PC-9 (cell line): ENCODE data around the gene SMAD5. TPM values are rescaled to one million over a fixed set of nuclear protein-coding genes. Genes with fewer than 3 reads are reported as not detected.

Experiments used
- BruUV-seq: library from RNA; stranded (reverse); fragments of 400-500 nt; replicated peaks from 2 replicates; lab custom pipeline; 2021; lab: Mats Ljungman, UMichigan
- CTCF ChIA-PET: fragments of 300-600 bp; sonication (Branson Sonifier 250); formaldehyde crosslinking; loops from one replicate; lab custom pipeline; 2022; ENCODE audit warnings: antibody characterized with exemption; lab: Charles Lee
- POLR2A ChIA-PET: fragments of 300-600 bp; sonication (Branson Sonifier 250); formaldehyde crosslinking; loops from one replicate; lab custom pipeline; 2022; ENCODE audit warnings: antibody characterized with exemption; ENCODE audit not compliant: unreplicated experiment; lab: Charles Lee
- DNase-seq, 2 experiments: peaks; one replicate each; pipeline versions ENCODE4 v3.0.0 to v3.0.0-alpha.2; 2015 to 2022; ENCODE audit warnings: mixed read lengths in 1 of 2
- H2AFZ ChIP-seq: fragments of 200-600 bp; sonication (generic); 2 replicates; pipeline ENCODE4 v1.8.1; 2017; ENCODE audit warnings: antibody characterized with exemption
- H3F3A ChIP-seq: fragments of 200-600 bp; sonication (generic); 2 replicates; pipeline ENCODE4 v1.8.1; 2017; ENCODE audit warnings: antibody characterized with exemption, mild to moderate bottlenecking, low read depth; ENCODE audit not compliant: insufficient read depth
- H3K27ac ChIP-seq: fragments of 200-600 bp; sonication (generic); 2 replicates; pipeline ENCODE4 v1.6.1; 2016; ENCODE audit warnings: mixed run types
- H3K27me3 ChIP-seq: fragments of 200-600 bp; sonication (generic); 2 replicates; pipeline ENCODE4 v1.6.1; 2016; ENCODE audit warnings: low read depth, mixed run types; ENCODE audit not compliant: insufficient read depth
- H3K36me3 ChIP-seq: fragments of 200-600 bp; sonication (generic); 2 replicates; pipeline ENCODE4 v1.6.1; 2016; ENCODE audit warnings: low read depth, mixed run types
- H3K4me1 ChIP-seq: fragments of 200-600 bp; sonication (generic); replicated peaks from 2 replicates; pipeline ENCODE4 v1.6.1; 2016; ENCODE audit warnings: mixed run types; ENCODE audit not compliant: insufficient read depth
- H3K4me2 ChIP-seq: fragments of 200-600 bp; sonication (generic); 2 replicates; pipeline ENCODE4 v1.6.1; 2017; ENCODE audit warnings: mixed run types
- H3K4me3 ChIP-seq: fragments of 200-600 bp; sonication (generic); 2 replicates; pipeline ENCODE4 v1.6.1; 2016; ENCODE audit warnings: mixed run types
- H3K79me2 ChIP-seq: fragments of 200-600 bp; sonication (generic); 2 replicates; pipeline ENCODE4 v1.6.1; 2017; ENCODE audit warnings: low read depth, mixed run types
- H3K9me2 ChIP-seq: fragments of 200-600 bp; sonication (generic); 2 replicates; pipeline ENCODE4 v1.8.1; 2017; ENCODE audit warnings: mild to moderate bottlenecking; ENCODE audit not compliant: insufficient read depth
- H3K9me3 ChIP-seq: fragments of 200-600 bp; sonication (generic); 2 replicates; pipeline ENCODE4 v1.8.1; 2016; ENCODE audit warnings: low read depth; ENCODE audit not compliant: insufficient read depth
- H4K20me1 ChIP-seq: fragments of 200-600 bp; sonication (generic); 2 replicates; pipeline ENCODE4 v1.8.1; 2017; ENCODE audit not compliant: insufficient read depth
- CTCF ChIP-seq: fragments of 200-600 bp; sonication (generic); conservative IDR thresholded peaks from 2 replicates; pipeline ENCODE4 v1.6.1; 2017; ENCODE audit warnings: mixed run types, antibody characterized with exemption, mild to moderate bottlenecking, moderate library complexity
- EZH2 ChIP-seq: fragments of 200-600 bp; sonication (generic); IDR thresholded peaks from 2 replicates; pipeline ENCODE4 v1.8.0; 2017; ENCODE audit warnings: antibody characterized with exemption, low read depth
- intact Hi-C: fragments of 100-400 bp; cut with micrococcal nuclease; formaldehyde crosslinking; loops from one replicate; pipeline ENCODE4 v1.10.0; 2022; ENCODE audit not compliant: unreplicated experiment
- total RNA-seq: library from RNA; stranded (reverse); gene quantifications from 2 replicates; pipeline ENCODE4 v1.2.3, GENCODE V29; 2021

Gene SMAD5
- total RNA-seq, 1 experiment from 2014 or later = 50.6 TPM

- no peak overlapping the region for H3K27ac ChIP-seq
- H3K36me3 ChIP-seq = peaks cover 4% of the 10 kb centered on the region; the same call in 1 of the 2 replicates
- DNase-seq = no peak
- no peak overlapping the region for H3K4me3 ChIP-seq
- H3K4me1 ChIP-seq = peaks cover 30% of the 10 kb centered on the region
- H3K79me2 ChIP-seq = peaks cover 88% of the 10 kb centered on the region
- CTCF ChIA-PET = no interaction called here
- intact Hi-C loops = no loop called here
- no peak overlapping the region for H3K4me2 ChIP-seq
- TF ChIP-seq CTCF = no peak
- no peak for TF ChIP-seq EZH2
- no peaks in the 10 kb centered on the region for H3K9me3 ChIP-seq
- no peak overlapping the region for H2AFZ ChIP-seq
- no peaks in the 10 kb centered on the region for H3K9me2 ChIP-seq
- H3F3A ChIP-seq = peaks cover 18% of the 10 kb centered on the region; the same call in 1 of the 2 replicates
- peaks cover 16% of the 10 kb centered on the region for H4K20me1 ChIP-seq
- POLR2A ChIA-PET = interaction anchor here (0.6 kb wide), 1 partner anchor 40 kb away, joined by 3 read pairs; no protein-coding TSS in a partner anchor
- H3K27me3 ChIP-seq = no peaks in the 10 kb centered on the region
- BruUV-seq = no TSS peak
Measured at GRCh38 chr5:136146201-136146600, 13.6 kb downstream of the SMAD5 start.

GRCh38 chr5:136147632-136148031 lies 15.0 kb downstream of the SMAD5 start:
- Histone ChIP-seq H3K27me3 (no peaks in the 10 kb centered on the region), H3K79me2 (peaks cover 88% of the 10 kb centered on the region), H4K20me1 (peaks cover 16% of the 10 kb centered on the region), H3K4me2 (no peak overlapping the region), H3K9me3 (no peaks in the 10 kb centered on the region), H3K27ac (no peak overlapping the region), H3K9me2 (no peaks in the 10 kb centered on the region), H3K36me3 (peaks cover 8% of the 10 kb centered on the region; the same call in 1 of the 2 replicates), H3F3A (peaks cover 18% of the 10 kb centered on the region; the same call in 1 of the 2 replicates), H3K4me3 (no peak overlapping the region), H2AFZ (no peak overlapping the region), H3K4me1 (peaks cover 31% of the 10 kb centered on the region)
- POLR2A ChIA-PET = interaction anchor here (0.6 kb wide), 1 partner anchor 8 kb away, joined by 3 read pairs; no protein-coding TSS in a partner anchor
- CTCF ChIA-PET = no interaction called here
- intact Hi-C loops = no loop called here
- no TSS peak for BruUV-seq
- TF ChIP-seq EZH2 (no peak), CTCF (no peak)
- DNase-seq = no peak

- ChIA-PET POLR2A (interaction anchor here (0.6 to 1.2 kb wide), 3 partner anchors 17 to 581 kb away, joined by 4 to 6 read pairs (median 6); partner anchors contain the start of gene SMAD5), CTCF (interaction anchor here (0.6 kb wide), 1 partner anchor 1739 kb away, joined by 3 read pairs; no protein-coding TSS in a partner anchor)
- Histone ChIP-seq H3K27ac (peak overlapping the region; percentile 22; the same call in 1 of the 2 replicates), H3K27me3 (no peaks in the 10 kb centered on the region), H3K4me1 (peaks cover 31% of the 10 kb centered on the region), H3F3A (peaks cover 18% of the 10 kb centered on the region; the same call in 1 of the 2 replicates), H3K4me3 (no peak overlapping the region), H4K20me1 (peaks cover 4% of the 10 kb centered on the region; the same call in 1 of the 2 replicates), H3K4me2 (peak overlapping the region; percentile 61), H3K36me3 (peaks cover 27% of the 10 kb centered on the region), H3K79me2 (peaks cover 72% of the 10 kb centered on the region), H3K9me3 (no peaks in the 10 kb centered on the region), H3K9me2 (no peaks in the 10 kb centered on the region), H2AFZ (no peak overlapping the region)
- intact Hi-C loops = no loop called here
- no peak for TF ChIP-seq CTCF
- no peak for TF ChIP-seq EZH2
- no TSS peak for BruUV-seq
- DNase-seq = peak in 1 of 2 experiments; percentile 85
Measured at GRCh38 chr5:136149891-136150290, 17.2 kb downstream of the SMAD5 start.
